AG09309 (cell line): ENCODE measurements around the gene C12orf57.

Experiments used
- DNase-seq: peaks from one replicate; pipeline ENCODE4 v3.0.0-alpha.2; 2010; ENCODE audit warnings: low read depth
- H3K4me3 ChIP-seq: 2 replicates; pipeline ENCODE4 v1.5.1; 2011; ENCODE audit warnings: mild to moderate bottlenecking, low read depth, low read length, moderate library complexity; ENCODE audit not compliant: control insufficient read depth
- CTCF ChIP-seq: IDR thresholded peaks from 2 replicates; pipeline ENCODE4 v1.5.1; 2011; ENCODE audit warnings: mild to moderate bottlenecking, low read depth, low read length, inconsistent platforms; ENCODE audit not compliant: insufficient read depth, control insufficient read depth; ENCODE audit errors: missing control alignments

The C12orf57 gene

GRCh38 chr12:6919588-6919987 is 24.2 kb upstream of the C12orf57 start:
- no peak for DNase-seq
- no peak overlapping the region for H3K4me3 ChIP-seq
- TF ChIP-seq CTCF, result no peak

- DNase-seq, result no peak
- H3K4me3 ChIP-seq, result no peak overlapping the region
- TF ChIP-seq CTCF, result no peak
Measured at GRCh38 chr12:6921539-6921938, 22.3 kb upstream of the C12orf57 start.

- no peak for DNase-seq
- no peak for TF ChIP-seq CTCF
- H3K4me3 ChIP-seq, result no peak overlapping the region
Measured at GRCh38 chr12:6921996-6922946, 21.6 kb upstream of the C12orf57 start.

- no peak for TF ChIP-seq CTCF
- DNase-seq, result no peak
- no peak overlapping the region for H3K4me3 ChIP-seq
Measured at GRCh38 chr12:6923003-6923732, 20.7 kb upstream of the C12orf57 start.

- no peak for TF ChIP-seq CTCF
- no peak for DNase-seq
- no peak overlapping the region for H3K4me3 ChIP-seq
Measured at GRCh38 chr12:6923851-6924250, 20.0 kb upstream of the C12orf57 start.

- no peak for TF ChIP-seq CTCF
- no peak for DNase-seq
- H3K4me3 ChIP-seq, result no peak overlapping the region
Measured at GRCh38 chr12:6925239-6925539, 18.6 kb upstream of the C12orf57 start.
